GM18507 (cell line): ENCODE data around the gene SEMA6B.

ENCODE experiments used
- DNase-seq: peaks from one replicate; pipeline ENCODE4 v3.0.0; 2011; ENCODE audit warnings: low read depth; ENCODE audit not compliant: insufficient read length; ENCODE audit errors: extremely low spot score
- FAIRE-seq: peaks from 2 replicates; lab custom pipeline; 2011; peaks lifted over from hg19 to GRCh38; lab: Jason Lieb, UNC

SEMA6B gene

DNA sequence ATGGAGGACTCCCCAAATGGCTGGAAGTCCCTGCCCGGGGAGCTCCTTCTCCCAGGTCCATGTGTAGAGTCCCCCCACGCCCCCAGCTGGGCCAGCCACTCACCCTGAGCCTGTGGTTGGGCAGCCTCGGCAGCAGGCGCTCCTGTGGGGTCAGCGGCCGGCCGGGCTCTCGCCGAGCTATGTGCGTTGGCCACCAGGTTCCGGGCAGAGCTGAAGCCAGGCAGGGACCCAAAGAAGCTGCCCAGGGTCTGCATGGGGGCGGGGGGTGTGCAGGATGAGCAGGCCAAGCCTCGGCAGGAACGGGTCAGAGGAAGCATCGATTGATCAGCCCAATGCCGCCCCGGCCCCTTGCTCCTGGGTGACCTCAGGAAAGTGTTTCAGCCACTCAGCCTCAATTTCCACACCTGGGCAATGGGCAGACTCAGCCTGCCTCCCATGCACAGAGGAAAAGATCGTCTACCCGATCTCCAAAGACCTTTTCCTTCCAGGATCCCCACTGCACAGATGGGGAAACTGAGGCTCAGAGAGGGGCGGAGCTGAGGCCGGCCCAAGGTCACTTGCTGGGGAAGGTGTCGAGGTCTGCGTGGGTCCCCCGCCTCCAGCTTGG is 41.9 kb downstream of the SEMA6B start:
- no peak for FAIRE-seq
- no peak for DNase-seq

DNA sequence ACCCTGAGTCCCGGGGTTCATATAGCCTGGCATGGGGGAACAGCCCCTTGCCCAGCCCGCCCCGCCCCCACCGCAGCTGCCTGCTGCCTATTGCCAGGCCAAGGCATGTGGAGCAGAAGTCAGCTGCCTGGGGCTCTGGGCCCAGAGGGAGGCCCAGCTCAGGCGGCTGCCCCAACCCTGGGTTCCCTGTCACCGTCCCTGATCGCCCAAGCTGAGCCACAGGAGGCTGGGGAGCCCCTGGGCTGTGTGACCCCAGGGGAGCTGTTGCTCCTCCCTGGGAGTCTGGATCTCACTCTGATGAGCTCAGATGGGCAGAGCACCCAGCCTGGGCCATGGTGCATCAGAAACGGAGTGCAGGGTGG is 42.6 kb downstream of the SEMA6B start:
- FAIRE-seq (no peak), DNase-seq (no peak)

DNA sequence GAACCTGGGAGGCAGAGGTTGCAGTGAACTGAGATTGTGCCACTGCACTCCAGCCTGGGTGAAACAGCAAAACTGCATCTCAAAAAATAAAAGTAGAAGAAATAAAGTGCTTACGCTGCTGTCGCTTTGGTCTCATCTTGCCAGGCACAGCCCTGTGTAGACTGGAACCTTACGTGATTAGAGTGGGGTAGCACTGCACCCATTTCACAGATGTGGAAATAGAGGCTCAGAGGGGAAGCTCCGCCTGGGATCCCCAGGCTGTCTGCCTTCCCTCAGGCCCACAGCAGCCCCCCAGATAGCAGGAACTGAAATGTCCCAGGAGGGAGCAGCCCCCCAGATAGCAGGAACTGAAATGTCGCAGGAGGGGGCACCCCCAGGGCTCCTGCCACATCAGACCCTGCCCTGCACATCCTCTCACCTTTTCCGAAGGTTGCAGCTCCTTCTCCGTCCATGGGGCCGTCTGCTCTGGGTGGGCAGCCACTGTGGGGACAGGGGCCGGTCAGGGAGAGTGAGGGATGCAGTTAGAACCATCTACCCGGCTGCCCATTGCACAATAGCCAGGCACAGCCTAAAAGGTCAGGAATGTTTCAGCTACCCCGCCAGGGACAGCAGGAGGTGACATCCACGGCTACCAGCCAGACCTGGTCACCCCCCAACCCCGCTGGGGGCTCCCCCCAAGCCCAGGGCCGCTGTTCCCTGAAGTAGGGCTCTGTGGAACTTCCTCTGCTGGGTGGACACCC is 43.1 kb downstream of the SEMA6B start:
- DNase-seq, result no peak
- FAIRE-seq, result no peak

- no peak for DNase-seq
- FAIRE-seq, result no peak
These were observed 43.8 kb downstream of the SEMA6B start for GRCh38 chr19:4515732-4516131.

DNA sequence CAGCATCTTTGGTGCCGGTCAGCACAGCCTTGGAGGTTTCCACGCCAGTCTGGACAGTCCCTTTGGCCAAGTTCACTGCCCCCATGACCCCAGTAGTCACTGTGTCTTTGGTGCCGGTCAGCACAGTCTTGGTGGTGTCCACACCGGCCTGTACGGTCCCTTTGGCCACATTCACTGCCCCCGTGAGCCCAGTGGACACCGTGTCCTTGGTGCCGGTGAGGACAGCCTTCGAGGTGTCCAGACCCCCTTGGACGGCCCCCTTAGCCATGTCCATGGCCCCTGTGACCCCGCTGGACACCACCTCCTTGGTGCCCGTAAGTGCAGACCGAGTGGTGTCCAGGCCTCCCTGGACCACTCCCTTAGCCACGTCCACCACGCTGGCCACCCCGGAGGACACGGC is 46.2 kb downstream of the SEMA6B start:
- FAIRE-seq, result no peak
- no peak for DNase-seq

DNA sequence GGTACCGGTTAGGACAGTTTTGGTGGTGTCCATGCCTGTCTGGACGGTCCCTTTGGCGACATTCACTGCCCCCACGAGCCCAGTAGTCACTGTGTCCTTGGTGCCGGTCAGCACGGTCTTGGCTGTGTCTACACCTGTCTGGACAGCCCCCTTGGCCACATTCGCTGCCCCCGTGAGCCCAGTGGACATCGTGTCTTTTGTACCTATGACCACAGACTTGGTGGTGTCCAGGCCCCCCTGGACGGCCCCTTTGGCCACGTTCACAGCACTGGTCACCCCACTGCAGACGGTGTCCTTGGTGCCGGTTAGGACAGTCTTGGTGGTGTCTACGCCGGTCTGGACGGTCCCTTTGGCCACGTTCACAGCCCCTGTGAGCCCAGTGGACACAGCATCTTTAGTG is 47.4 kb downstream of the SEMA6B start:
- FAIRE-seq (no peak), DNase-seq (no peak)

DNA sequence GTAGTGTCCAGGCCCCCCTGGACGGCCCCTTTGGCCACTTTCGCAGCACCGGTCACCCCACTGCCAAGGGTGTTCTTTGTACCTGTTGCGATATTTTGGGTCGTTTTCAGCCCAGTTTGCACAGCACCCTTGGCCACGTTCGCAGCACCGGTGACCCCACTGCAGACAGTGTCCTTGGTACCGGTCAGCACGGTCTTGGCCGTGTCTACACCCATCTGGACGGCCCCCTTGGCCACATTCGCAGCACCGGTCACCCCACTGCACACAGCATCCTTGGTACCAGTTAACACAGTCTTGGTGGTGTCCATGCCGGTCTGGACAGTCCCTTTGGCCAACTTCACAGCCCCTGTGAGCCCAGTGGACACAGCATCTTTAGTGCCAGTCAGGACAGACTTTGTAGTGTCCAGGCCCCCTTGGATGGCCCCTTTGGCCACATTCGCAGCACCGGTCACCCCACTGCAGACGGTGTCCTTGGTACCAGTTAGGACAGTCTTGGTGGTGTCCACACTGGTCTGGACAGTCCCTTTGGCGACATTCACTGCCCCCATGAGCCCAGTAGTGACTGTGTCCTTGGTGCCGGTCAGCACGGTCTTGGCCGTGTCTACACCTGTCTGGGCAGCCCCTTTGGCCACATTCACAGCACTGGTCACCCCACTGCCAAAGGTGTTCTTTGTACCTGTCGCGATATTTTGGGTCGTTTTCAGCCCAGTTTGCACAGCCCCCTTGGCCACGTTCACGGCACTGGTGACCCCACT is 48.0 kb downstream of the SEMA6B start:
- DNase-seq (no peak), FAIRE-seq (no peak)

GRCh38 chr19:4510435-4511255 is 48.8 kb downstream of the SEMA6B start:
- FAIRE-seq, result no peak
- DNase-seq, result no peak

GRCh38 chr19:4508698-4509097 is 50.8 kb downstream of the SEMA6B start:
- no peak for DNase-seq
- FAIRE-seq, result no peak

GRCh38 chr19:4507804-4508203 is 51.7 kb downstream of the SEMA6B start:
- DNase-seq (no peak), FAIRE-seq (no peak)

- DNase-seq, result no peak
- no peak for FAIRE-seq
These were observed 52.4 kb downstream of the SEMA6B start for GRCh38 chr19:4507150-4507452.

- FAIRE-seq, result no peak
- no peak for DNase-seq
These were observed 52.9 kb downstream of the SEMA6B start for GRCh38 chr19:4506449-4507149.

- no peak for FAIRE-seq
These were observed 53.7 kb downstream of the SEMA6B start for GRCh38 chr19:4505570-4506448.

GRCh38 chr19:4504891-4505569 is 54.5 kb downstream of the SEMA6B start:
- no peak for DNase-seq
- no peak for FAIRE-seq

More at GRCh38 chr19:4505570-4506448, 53.7 kb downstream of the SEMA6B start:
- DNase-seq, result no peak

DNA sequence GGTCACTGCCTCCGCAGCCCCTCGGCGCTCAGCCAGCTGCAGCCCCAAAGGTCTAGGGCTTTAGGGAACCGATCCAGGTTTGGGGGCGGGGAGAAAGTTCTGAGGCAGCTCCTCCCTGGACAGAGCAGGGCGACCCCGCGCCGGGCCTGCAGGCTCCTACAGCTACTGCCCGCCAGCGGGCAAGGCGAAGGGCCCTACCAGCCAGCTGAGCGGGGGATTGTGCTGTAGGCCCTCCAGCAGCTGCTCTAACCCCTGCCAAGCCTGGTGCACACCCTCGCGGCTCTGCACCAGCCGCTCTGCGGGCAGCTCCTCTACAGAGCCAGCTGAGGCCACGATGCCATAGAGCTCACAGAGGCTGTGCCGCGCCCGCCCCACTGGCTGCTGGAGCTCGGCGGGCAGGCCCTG is 55.2 kb downstream of the SEMA6B start:
- FAIRE-seq, result no peak
- no peak for DNase-seq

DNA sequence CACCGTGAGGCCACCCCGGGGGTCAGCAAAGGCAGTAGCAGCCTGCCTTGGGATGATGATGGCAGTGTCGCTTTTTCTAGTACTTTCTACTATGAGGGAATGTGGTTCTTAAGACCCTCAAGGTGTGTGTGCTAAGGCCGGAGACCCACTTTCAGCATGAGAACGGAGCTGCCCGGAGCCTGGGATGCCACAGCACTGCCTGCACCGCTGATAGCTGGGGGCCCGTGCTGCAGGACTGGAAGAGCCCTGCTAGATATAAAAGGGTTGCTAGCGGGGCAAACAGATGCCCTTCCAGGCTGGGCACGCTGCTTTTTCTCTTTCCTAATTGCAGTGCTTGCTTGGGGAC is 55.7 kb downstream of the SEMA6B start:
- no peak for DNase-seq
- FAIRE-seq, result no peak

GRCh38 chr19:4503132-4503824 is 56.2 kb downstream of the SEMA6B start:
- no peak for FAIRE-seq
- no peak for DNase-seq
